ENCODE results near the gene SLC7A6. TPM values are rescaled to one million over a fixed set of nuclear protein-coding genes. Genes with fewer than 3 reads are reported as not detected.

SLC7A6 gene
- total and polyA plus RNA-seq, 2 of the 13 experiments (the other 11 are each of a cell fraction or from before 2014, with no cell fraction given): 35.8 to 70.8 TPM

DNA sequence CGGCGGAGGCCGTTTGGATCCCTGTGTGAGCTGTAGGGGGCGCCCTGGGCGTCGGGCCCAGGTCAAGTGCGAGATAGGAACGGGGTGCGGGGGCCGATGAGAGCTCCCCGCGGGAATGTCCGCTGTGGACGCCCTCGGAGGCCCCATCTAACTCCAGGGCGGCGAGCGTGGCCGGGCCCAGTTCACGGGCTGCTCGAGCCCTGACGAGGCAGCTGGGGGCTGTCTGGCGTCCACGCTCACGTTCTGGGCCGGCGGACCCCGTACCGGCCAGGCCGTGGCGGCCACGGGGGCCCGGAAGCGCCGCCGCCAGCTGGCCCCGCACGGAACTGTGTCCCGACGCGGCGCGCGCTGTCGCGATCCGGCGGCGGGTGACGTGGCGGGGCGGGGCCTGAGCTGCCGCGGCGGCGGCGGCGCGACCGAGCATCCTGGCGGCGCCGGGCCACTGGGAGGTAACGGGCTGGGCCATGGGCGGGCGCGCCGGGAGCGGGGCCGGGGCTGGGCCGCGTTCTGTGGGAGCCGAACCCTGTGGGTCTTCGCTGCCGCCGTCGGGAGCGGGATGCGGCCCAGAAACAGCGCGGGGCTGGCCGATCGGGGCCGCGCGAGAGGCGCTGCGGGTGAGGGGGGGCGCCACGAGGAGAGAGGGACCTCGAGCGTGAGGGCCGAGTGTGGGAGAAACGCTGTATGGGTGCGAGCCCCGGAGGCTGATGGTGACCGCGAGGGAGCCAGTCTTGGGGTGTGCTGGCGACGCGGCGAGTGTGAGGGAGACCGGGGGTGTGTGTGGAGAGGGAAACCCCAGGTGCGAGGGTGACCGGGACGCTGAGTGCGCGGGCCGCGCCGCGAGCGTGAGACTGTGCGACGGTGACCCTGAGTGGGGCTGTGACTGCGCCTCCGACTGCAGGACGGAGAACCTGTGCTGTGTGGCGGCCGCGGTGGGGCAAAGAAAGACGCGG is at the start of gene SLC7A6 (continued):
- TF ChIP-seq AGO1 (IDR thresholded peaks at IDR 0.05; ENCODE audit: low read depth, low read length, poor library complexity, severe bottlenecking): peak; percentile 80
- TF ChIP-seq HNF4A (CRISPR knock-in tag; IDR thresholded peaks at IDR 0.05): peak; percentile 19; the same call in 1 of the 2 replicates
- no peak for TF ChIP-seq ZNF207 (IDR thresholded peaks at IDR 0.05; ENCODE audit: borderline replicate concordance)
- peak; percentile 86 for TF ChIP-seq TOPORS (CRISPR knock-in tag; IDR thresholded peaks at IDR 0.05)
- peak; percentile 32; the same call in 1 of the 2 replicates for TF ChIP-seq DR1 (CRISPR knock-in tag; IDR thresholded peaks at IDR 0.05)
- TF ChIP-seq, protein P1, sequence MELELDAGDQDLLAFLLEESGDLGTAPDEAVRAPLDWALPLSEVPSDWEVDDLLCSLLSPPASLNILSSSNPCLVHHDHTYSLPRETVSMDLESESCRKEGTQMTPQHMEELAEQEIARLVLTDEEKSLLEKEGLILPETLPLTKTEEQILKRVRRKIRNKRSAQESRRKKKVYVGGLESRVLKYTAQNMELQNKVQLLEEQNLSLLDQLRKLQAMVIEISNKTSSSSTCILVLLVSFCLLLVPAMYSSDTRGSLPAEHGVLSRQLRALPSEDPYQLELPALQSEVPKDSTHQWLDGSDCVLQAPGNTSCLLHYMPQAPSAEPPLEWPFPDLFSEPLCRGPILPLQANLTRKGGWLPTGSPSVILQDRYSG (CRISPR knock-in tag; IDR thresholded peaks at IDR 0.05): 0 out of 2 replicates have a peak, but pooled peaks have one; percentile 42
- 0 out of 2 replicates have a peak, but pooled peaks have one; percentile 19 for TF ChIP-seq ZNF24 (IDR thresholded peaks at IDR 0.05)
- TF ChIP-seq SOX5 (CRISPR knock-in tag; IDR thresholded peaks at IDR 0.05; ENCODE audit: borderline replicate concordance): peak; percentile 15; the same call in 1 of the 2 replicates
- peak; percentile 84; the same call in 1 of the 2 replicates for TF ChIP-seq ZNF772 (CRISPR knock-in tag; IDR thresholded peaks at IDR 0.05)
- TF ChIP-seq, protein P2, sequence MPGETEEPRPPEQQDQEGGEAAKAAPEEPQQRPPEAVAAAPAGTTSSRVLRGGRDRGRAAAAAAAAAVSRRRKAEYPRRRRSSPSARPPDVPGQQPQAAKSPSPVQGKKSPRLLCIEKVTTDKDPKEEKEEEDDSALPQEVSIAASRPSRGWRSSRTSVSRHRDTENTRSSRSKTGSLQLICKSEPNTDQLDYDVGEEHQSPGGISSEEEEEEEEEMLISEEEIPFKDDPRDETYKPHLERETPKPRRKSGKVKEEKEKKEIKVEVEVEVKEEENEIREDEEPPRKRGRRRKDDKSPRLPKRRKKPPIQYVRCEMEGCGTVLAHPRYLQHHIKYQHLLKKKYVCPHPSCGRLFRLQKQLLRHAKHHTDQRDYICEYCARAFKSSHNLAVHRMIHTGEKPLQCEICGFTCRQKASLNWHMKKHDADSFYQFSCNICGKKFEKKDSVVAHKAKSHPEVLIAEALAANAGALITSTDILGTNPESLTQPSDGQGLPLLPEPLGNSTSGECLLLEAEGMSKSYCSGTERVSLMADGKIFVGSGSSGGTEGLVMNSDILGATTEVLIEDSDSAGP (CRISPR knock-in tag; IDR thresholded peaks at IDR 0.05; ENCODE audit: borderline replicate concordance): peak; percentile 74
- TF ChIP-seq, protein P3, sequence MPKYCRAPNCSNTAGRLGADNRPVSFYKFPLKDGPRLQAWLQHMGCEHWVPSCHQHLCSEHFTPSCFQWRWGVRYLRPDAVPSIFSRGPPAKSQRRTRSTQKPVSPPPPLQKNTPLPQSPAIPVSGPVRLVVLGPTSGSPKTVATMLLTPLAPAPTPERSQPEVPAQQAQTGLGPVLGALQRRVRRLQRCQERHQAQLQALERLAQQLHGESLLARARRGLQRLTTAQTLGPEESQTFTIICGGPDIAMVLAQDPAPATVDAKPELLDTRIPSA (CRISPR knock-in tag; IDR thresholded peaks at IDR 0.05; ENCODE audit: borderline replicate concordance): peak; percentile 59; the same call in 1 of the 2 replicates
- TF ChIP-seq NONO (IDR thresholded peaks at IDR 0.05): no peak
- peak; percentile 50; the same call in 1 of the 2 replicates for TF ChIP-seq NONO (CRISPR knock-in tag; conservative IDR thresholded peaks at IDR 0.05)
- no peak for TF ChIP-seq ATF1 (CRISPR knock-in tag; IDR thresholded peaks at IDR 0.05)
- peak; percentile 48 for TF ChIP-seq HDAC2 (CRISPR knock-in tag; IDR thresholded peaks at IDR 0.05)
- 0 out of 2 replicates have a peak, but pooled peaks have one; percentile 55 for TF ChIP-seq ZFAT (CRISPR knock-in tag; conservative IDR thresholded peaks at IDR 0.05)
- no peak; the same call in 1 of the 2 replicates for TF ChIP-seq ZNF713 (CRISPR knock-in tag; IDR thresholded peaks at IDR 0.05)
- TF ChIP-seq ZNF777 (CRISPR knock-in tag; IDR thresholded peaks at IDR 0.05): peak; percentile 63
- TF ChIP-seq ZBTB26 (CRISPR knock-in tag; IDR thresholded peaks at IDR 0.05; ENCODE audit: borderline replicate concordance): 0 out of 2 replicates have a peak, but pooled peaks have one; percentile 36
- peak; percentile 46 for TF ChIP-seq ZFP90 (CRISPR knock-in tag; IDR thresholded peaks at IDR 0.05; ENCODE audit: borderline replicate concordance)
- TF ChIP-seq NR1H2 (CRISPR knock-in tag; IDR thresholded peaks at IDR 0.05; ENCODE audit: borderline replicate concordance, low read depth): peak; percentile 71; the same call in 1 of the 2 replicates
- TF ChIP-seq SP5 (CRISPR knock-in tag; IDR thresholded peaks at IDR 0.05; ENCODE audit: borderline replicate concordance, low read depth): 0 out of 2 replicates have a peak, but pooled peaks have one; percentile 5
- peak; percentile 91 for TF ChIP-seq AGO2 (optimal IDR thresholded peaks at IDR 0.05; ENCODE audit: low read depth, low read length)
- TF ChIP-seq ZNF235 (CRISPR knock-in tag; IDR thresholded peaks at IDR 0.05; ENCODE audit: borderline replicate concordance): peak; percentile 83
